Stimulated activated CD4-positive, alpha-beta T cell treated with anti-CD3 and anti-CD28 coated beads, TNF-alpha, amount 100 ng/mL, for 24 hours (primary cell): ENCODE measurements around the gene CARTPT.

Experiments
- DNase-seq, 3 experiments: peaks; one replicate each; pipeline ENCODE4 v3.0.0-alpha.2; 2020; ENCODE audit warnings: low read depth in 3 of 3

Gene CARTPT

DNA sequence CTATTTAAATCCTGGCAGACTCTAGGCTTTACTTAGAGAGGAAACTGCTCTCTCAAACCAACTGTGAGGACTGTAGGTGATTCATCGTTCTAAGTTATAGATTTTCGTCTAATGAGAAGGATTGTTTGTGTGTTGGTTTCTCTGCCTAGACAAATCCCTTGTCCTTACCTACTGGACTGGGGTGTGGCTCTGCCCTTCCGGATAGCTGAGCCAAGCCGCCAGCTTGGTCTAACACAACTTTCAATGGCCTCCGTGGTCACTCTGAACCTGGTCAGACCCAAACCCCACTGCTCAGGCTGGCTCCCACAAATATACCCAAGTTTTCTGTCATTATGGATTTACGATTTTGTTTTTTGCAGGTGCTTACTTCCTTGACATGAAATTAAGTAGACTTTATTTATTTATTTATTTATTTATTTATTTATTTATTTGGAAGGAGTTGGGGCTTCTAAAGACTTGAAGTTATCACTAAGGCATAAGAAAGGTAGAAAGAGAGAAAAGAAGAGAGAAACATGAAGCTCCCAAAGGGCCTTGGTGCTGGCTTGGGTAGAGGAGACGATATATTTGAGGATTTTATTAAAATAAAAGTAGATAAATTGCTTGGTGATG, 19.0 kb downstream of the CARTPT start:
- no peak for DNase-seq

DNA sequence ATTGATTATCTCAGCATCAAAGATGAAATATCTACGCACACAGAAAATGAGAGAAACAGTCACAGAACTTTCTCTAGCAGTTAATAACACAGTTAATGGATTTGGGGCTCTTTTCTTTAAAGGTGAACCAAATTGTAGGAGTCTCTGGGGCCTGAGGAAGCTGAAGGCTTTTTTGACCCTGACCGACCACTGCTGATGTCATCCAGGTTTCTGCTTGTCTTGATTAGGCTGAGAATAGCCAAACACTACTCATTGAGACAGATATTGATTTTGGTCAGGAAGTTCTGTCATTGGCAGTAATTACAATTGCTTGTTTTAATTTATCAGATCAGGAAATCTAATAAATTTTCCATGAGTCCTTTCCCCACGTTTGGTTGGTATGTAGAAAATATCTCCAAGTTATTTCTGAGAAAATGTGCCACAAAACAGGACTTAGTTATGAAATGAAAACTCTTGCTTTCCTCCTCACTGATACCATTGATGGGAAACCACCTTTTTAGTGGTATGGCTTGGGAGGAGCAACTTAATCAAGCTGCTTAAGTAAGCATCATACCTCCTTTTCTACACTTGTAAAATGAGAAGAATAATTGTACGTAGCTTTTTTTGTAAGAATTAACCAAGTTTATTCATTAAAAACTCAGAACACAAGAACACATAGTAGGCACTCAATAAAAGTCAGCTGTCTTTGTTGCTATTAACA, 19.7 kb downstream of the CARTPT start:
- no peak for DNase-seq

DNA sequence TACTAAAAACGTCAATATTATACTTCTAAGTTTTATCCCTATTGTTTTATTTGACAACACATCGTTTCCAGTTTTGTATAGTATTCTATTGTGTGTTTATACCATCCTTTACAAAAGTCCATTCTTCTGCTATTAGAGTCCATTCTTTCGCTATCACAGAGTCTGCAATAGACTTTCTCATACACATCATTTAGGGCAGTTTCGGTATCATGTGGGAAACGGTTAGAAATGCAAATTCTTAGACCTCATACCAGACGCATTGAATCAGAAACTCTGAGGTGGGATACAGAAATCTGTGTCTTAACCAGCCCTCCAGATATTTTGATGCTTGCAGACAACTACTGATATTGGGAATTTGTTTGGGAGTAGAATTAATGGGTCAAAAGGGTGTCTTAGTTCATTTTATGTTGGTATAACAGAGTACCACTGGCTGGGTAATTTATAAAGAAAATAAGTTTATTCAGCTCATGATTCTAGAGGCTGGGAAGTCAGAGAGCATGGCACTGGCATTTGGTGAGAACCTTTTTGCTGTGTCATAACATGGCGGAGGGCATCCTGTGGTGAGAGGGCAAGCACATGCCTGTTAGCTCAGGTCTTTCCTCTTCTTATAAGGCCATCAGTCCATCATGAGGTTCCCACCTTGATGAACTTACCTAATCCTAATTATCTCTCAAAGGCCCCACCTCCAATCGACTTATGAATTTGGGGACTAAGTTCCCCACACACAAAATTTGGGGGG, 21.1 kb downstream of the CARTPT start:
- DNase-seq, result no peak

DNA sequence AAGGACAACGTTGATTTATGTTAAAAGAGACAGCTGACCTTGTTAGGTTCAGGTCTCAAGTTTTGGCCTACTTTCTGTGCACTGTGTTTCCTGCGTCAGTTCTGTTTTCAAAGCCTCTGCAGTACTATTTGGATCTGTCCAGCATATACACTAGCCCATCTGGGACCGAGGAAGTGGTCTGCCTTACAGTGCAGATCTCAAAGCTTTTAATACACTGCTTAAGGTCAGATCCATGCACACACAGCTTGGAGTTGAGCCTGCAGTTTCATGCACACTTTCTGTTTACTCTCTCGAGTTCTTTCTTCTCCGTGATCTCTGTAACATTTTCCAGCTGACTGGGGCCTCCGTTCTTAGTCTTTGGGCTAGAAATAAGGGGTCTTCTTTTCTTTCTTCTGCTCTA, 24.1 kb downstream of the CARTPT start:
- no peak for DNase-seq

DNA sequence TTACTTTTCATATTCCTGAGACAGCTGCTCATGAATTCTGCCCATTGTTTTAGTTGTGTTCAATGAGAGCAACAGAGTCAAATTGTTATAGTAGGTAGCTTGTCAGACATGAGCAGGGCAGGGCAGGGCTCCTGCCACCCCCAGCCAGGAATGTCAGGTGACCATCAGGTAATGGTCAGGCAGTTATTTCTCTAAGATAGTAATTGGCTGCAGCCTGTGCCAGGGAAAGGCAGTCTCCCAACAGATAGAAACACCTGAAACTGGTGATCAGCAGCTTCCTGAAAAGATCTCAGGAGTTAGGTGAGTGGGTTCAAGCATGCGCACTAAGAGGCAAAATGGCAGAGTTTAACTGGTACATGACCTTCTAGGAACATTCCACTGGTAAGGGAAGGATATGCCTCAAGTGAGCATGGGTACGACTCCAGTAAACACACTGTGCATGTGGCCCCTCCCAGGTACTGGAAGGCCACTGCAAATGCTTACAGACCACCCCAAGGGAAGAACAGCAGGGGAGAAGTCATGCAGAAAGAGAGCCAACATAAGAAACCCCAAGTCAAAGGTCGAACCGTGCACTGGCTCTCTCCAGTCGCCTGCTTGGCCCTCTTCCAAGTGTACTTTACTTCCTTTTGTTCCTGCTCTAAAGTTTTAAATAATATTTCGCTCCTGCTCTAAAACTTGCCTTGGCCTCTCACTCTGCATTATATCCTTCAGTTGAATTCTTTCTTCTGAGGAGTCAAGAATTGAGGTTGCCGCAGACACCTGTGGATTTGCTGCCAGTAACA, 25.1 kb downstream of the CARTPT start:
- DNase-seq, result no peak

DNA sequence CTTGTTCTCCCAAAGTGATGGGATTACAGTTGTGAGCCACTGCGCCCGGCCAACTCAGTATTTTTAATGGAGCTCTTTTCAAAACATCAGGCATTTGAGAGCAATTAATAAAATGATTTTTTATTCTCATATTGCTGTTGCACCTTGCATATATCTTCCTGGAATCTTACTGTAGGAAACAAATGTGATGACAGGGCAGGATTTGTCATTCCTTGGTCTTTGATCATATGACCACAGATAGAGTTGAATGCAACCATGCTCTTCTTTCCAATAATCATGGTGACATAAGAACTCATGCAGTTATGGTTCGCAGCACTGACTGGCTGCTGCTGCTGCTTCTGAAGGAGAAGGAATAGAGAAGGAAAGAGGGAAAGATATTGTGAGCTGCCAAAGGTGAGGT, 28.1 kb downstream of the CARTPT start:
- DNase-seq, result no peak

DNA sequence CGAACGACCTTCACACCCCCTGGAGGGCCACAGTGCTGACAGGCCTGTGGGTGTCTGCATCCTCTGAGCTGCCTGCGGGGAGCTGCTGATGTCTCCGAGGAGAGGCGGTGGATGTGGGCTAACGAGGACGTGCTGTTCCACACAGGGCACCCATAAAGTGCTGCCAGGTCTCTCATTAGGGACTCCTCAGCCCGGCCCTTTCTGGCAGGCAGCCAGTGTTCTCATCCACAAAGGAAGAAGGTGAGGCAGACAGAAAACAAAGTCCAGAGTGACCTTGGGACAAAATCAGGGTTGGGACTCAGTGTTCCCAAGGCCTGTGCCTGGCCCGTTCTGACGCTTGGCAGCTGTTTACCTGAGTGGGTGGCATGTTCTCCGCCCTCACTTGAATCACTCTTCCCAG, 29.3 kb downstream of the CARTPT start:
- DNase-seq, result no peak

DNA sequence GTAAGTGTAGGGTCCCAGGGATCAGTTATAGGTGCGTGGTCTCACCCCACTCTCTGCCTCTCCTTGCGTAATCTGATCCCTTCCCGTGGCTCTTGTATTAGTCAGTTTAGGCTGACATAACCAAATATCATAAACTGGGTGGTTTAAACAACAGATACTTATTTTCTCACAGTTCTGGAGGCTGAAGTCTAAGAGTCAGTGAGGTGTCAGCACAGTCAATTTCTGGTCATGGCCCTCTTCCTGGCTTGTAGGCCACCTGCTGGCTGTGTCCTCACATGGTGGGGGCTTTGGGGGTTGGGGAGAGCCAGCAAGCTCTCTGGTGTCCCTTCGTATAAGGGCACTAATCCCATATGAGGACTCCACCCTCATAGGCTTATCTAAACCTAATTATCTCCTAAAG, 32.3 kb downstream of the CARTPT start:
- DNase-seq, result no peak

DNA sequence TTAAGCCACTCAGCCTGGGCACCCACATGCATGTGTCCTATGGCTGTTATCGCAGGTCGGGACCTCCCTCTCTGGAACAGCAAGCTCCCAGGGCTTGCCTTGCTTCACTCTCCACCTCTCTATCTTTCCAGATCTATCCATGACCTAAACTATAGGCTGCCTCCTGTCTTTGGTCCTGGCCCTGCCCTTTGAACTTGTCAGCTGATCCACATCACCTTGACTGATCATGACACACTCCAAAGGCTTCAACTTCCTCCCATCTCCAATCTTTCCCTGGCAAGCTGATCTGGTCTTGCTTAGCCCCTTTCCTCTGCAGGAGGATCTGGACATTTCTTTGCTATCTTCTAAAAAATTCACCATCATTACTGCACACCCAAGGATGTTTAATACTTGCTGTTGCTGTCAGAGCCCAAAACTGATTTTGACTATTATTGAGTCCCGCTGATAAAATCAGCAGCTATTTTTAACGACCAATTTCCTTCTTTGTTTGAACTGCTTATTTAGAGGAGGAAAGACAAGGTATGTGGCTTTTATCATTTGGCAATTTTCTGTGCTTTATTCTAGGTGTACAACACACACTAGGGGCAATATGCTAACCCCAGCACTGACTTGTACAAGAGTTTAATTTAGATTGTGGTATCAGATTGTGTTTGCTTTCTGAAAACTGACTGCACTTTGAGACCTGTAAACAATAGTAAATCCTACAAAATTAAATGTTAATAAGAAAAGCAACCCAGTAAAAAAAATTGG, 33.5 kb downstream of the CARTPT start:
- no peak for DNase-seq

DNA sequence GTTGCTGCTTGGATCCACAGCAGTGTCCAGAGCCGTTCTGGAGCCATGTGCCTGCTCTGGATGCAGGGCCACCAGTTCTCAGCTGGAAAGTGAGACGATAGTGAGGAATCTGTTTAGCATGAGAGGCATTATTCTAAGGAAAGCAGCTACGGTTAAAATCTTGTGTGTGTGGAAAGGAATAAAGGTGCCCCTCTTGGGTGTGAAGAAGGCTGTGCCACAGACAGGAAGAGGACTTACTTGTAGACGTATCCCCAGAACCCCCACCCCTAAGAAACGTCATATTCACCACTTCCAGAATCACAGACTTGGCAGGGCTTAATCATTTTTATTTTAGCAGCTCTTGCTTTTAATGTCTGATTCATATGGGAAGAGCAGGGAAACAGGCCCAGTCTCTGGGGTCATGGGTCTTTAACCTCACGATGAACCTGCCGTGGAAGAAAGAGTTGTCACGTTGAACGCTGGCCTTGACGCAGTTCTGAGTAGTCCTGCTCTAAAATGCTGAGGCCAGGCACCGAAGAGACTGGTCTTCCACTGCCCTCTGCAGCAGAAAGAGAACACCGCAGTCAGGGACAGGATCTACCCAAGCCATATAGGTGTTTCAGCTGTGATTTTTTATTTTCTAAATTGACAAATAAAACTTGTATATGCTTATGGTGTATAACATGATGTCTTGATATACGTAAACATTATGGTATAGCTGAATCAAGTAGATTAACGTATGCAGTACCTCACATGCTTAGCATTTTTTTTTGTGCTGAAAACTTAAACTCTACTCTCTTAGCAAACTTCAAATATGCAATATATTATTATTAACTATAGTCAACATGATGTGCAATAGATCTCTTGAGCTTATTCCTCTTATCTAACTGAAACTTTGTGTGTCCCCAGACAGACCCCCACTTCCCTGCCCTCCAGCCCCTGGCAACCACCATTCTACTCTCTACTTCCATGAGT, 38.8 kb downstream of the CARTPT start:
- DNase-seq, result peak in 2 of 3 experiments; percentile 9 to 32

DNA sequence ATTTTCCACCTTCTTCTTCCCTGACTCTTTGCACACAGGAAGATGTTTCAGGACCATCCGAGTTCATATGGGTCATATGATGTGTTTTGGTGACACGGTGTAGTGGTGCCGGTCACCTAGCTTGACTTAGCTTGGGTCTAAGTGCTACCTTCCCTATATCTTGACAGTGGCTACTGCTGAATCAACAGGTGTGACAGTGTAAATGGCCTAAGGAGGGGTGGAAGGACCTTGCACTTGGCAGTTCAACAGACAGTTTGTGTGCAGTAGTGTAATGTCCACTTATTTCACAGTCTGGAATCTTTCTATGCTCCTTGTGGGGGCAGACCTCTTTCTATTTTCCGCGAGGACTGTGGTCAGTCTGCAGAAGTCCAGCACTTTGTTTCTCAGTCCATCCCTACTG, 43.8 kb downstream of the CARTPT start:
- no peak for DNase-seq

DNA sequence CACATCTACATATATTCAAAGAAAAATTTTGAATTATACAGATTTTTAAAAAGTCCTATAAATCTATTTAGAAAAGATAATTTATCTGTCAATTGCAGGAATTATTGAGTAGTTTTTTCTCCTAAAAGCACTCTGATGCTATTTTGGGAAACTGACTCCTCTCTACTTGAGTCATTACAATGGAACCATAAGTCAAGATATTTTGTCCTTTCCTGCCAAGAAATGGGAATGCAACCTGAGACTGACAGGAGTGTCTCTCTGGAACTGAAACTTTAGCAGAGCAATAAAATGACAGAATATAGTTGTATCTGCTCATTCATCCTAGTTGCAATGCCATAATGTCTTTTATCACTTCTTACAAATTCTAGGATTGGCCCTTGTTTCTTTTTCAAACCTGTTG, 48.6 kb downstream of the CARTPT start:
- no peak for DNase-seq

DNA sequence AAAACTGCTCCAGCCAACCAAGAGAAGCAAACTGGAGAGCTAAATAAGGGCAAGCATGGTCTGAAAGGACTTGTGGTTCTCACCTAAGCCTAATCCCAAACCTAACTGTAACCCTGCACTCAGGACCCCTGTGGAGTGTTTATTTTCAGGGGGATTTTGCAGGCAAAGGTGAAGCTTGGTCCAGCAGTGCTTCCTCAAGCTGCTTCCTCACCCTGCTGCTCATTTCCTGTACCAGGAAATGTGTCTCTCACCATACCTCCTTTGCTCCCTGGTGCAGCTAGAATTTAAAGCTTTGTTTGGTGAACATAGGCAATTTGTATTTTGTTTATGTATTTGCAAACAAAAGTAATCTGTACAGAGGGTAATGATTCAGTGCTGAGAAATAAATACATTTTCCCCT, 50.2 kb downstream of the CARTPT start:
- DNase-seq, result no peak

DNA sequence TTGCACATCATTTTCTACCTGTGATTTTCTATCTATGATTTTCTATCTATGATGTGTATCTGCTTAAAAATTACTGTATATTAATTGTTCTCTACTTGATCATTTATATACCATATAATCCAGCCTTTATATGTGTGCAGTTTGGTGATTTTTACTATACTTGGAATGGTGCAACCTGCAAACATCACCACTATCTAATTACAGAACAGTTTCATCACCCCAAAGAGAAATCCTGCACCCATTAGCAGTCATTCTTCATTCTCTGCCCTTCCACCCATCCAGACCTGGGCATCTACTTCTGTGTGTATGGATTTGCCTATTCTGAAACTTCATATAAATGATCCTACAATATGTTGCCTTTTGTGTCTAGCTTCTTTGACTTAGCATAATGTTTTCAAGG, 51.3 kb downstream of the CARTPT start:
- no peak for DNase-seq
